Hematopoietic multipotent progenitor cell treated with erythropoietin and hydrocortisone succinate and interleukin-3 and kit ligand, for 8 days (in vitro differentiated cells): ENCODE data around the gene ABCC6.
"Not testable (repeated sequence)": the region's sequence is repeated elsewhere in the genome, so short reads cannot be mapped to it uniquely, and the experiment has no call there.

Experiments
- DNase-seq: peaks from one replicate; pipeline ENCODE4 v3.0.0-alpha.2; 2015

ABCC6 gene

GRCh38 chr16:16222850-16223661 lies at the start of gene ABCC6:
TSS of gene ABCC6 (minus strand) at chr16:16223494. CDS start at chr16:16223434, 60 bp downstream.
- DNase-seq = not testable (repeated sequence)

- DNase-seq = not testable (repeated sequence)
These were observed 49.4 kb upstream of the ABCC6 start for GRCh38 chr16:16272573-16273221.

GRCh38 chr16:16271658-16272057 lies 48.4 kb upstream of the ABCC6 start:
- not testable (repeated sequence) for DNase-seq

GRCh38 chr16:16268185-16268808 lies 45.0 kb upstream of the ABCC6 start:
- DNase-seq = not testable (repeated sequence)

- not testable (repeated sequence) for DNase-seq
These were observed 44.4 kb upstream of the ABCC6 start for GRCh38 chr16:16267708-16268107.

- not testable (repeated sequence) for DNase-seq
These were observed 41.8 kb upstream of the ABCC6 start for GRCh38 chr16:16265044-16265443.

- DNase-seq = not testable (repeated sequence)
These were observed 40.7 kb upstream of the ABCC6 start for GRCh38 chr16:16263947-16264346.

GRCh38 chr16:16262954-16263555 lies 39.8 kb upstream of the ABCC6 start:
- not testable (repeated sequence) for DNase-seq

- not testable (repeated sequence) for DNase-seq
These were observed 36.7 kb upstream of the ABCC6 start for GRCh38 chr16:16259971-16260370.

GRCh38 chr16:16258822-16259221 lies 35.5 kb upstream of the ABCC6 start:
- DNase-seq = peak; percentile 89

- not testable (repeated sequence) for DNase-seq
These were observed 34.1 kb upstream of the ABCC6 start for GRCh38 chr16:16257301-16257923.

- not testable (repeated sequence) for DNase-seq
These were observed 29.1 kb upstream of the ABCC6 start for GRCh38 chr16:16252377-16252776.

GRCh38 chr16:16249621-16250330 lies 26.5 kb upstream of the ABCC6 start:
- not testable (repeated sequence) for DNase-seq

- DNase-seq = not testable (repeated sequence)
These were observed 24.1 kb upstream of the ABCC6 start for GRCh38 chr16:16247439-16247838.

GRCh38 chr16:16246578-16247262 lies 23.4 kb upstream of the ABCC6 start:
- DNase-seq = not testable (repeated sequence)

- not testable (repeated sequence) for DNase-seq
These were observed 20.6 kb upstream of the ABCC6 start for GRCh38 chr16:16243886-16244285.

- peak; percentile 42 for DNase-seq
These were observed 17.4 kb upstream of the ABCC6 start for GRCh38 chr16:16240667-16241066.

GRCh38 chr16:16237738-16238137 lies 14.4 kb upstream of the ABCC6 start:
- DNase-seq = not testable (repeated sequence)

GRCh38 chr16:16237071-16237470 lies 13.8 kb upstream of the ABCC6 start:
- DNase-seq = not testable (repeated sequence)

- DNase-seq = not testable (repeated sequence)
These were observed 9.4 kb upstream of the ABCC6 start for GRCh38 chr16:16232692-16233061.

- not testable (repeated sequence) for DNase-seq
These were observed 458 bp upstream of the ABCC6 start for GRCh38 chr16:16223662-16224241.
